Activated naive CD4-positive, alpha-beta T cell treated with anti-CD3 and anti-CD28 coated beads, Interleukin-2, amount 10 ng/mL, durations not matched to agents 7 days and 5 days (primary cell): ENCODE results near the gene B4GAT1.
A peak's percentile ranks its signal among the peaks of the same experiment; 100 is the strongest.
"Not testable (repeated sequence)": the region's sequence is repeated elsewhere in the genome, so short reads cannot be mapped to it uniquely, and the experiment has no call there.

Source experiments
- CTCF ChIA-PET: fragments of 350-600 bp; sonication (Branson Sonifier 250); formaldehyde crosslinking; loops from one replicate; lab custom pipeline; 2021; ENCODE audit warnings: antibody characterized with exemption; lab: Charles Lee
- DNase-seq: peaks from one replicate; pipeline ENCODE4 v3.0.0-alpha.2; 2020
- H3K27ac Mint-ChIP-seq: one replicate; pipeline ENCODE4 v1.8.0; 2021; ENCODE audit warnings: mild to moderate bottlenecking, moderate library complexity, mixed read lengths
- H3K27me3 Mint-ChIP-seq: one replicate; pipeline ENCODE4 v1.8.0; 2021; ENCODE audit warnings: mild to moderate bottlenecking, mixed read lengths
- H3K36me3 Mint-ChIP-seq: one replicate; pipeline ENCODE4 v1.8.0; 2021; ENCODE audit warnings: mixed read lengths
- H3K4me1 Mint-ChIP-seq: one replicate; pipeline ENCODE4 v1.8.0; 2021; ENCODE audit warnings: mixed read lengths
- H3K4me3 Mint-ChIP-seq: one replicate; pipeline ENCODE4 v1.8.0; 2021; ENCODE audit warnings: mild to moderate bottlenecking, moderate library complexity, mixed read lengths
- H3K9me3 Mint-ChIP-seq: one replicate; pipeline ENCODE4 v1.8.0; 2021; ENCODE audit warnings: mixed read lengths

Gene B4GAT1

DNA sequence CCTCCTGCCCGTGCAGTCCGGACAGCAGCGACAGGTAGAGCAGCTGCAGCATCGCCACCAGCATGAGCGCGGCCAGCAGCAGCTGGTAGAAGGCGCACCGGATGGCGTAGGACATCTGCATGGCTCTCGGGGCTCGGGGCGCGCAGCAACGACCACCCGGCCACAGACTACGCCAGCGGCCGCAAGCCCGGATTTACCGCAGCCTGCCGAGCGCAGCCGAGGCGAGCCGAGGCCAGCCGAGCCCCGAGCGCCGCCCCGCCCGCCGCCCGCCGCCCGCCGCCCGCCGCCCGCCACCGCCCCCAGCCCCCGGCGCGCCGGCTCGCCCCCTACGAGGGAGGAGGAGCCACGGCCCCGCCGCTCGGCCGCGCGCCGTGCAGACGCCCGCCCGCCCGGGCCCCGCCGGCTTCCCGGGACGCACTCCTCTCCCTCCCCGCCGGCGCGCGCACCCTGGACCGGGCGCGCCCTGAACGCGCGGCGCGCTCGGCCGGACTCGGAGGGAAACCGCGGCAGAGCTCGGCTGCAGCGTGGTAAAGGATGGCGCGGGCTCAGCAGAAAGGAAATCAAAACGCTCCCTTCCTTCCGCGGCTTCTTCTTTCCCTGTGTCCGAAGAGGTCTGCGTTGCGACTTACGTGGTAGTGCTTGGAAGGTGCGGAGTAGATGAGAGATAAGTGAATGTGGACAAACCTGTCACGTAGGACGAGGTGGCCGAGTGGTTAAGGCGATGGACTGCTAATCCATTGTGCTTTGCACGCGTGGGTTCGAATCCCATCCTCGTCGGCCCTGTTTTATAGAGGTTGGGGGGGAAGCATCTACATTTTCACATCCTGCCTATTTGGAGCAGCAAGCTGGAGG is at the start of gene B4GAT1:
Gene B4GAT1 (minus strand): TSS at position 205 of the 852 bp plus-strand sequence. CDS start 84 bp downstream, at position 121.
- H3K4me1 Mint-ChIP-seq: peaks cover 54% of the 10 kb centered on the region

GRCh38 chr11:66393954-66394353 is 46.5 kb upstream of the B4GAT1 start:
- Mint-ChIP-seq H3K36me3 (no peaks in the 10 kb centered on the region), H3K27me3 (peaks cover 31% of the 10 kb centered on the region), H3K4me3 (no peak overlapping the region), H3K9me3 (no peaks in the 10 kb centered on the region), H3K27ac (no peak overlapping the region), H3K4me1 (no peaks in the 10 kb centered on the region)
- DNase-seq: no peak
- CTCF ChIA-PET: no interaction called here

More for the DNA sequence above, at the start of gene B4GAT1:
- Mint-ChIP-seq H3K27ac (peak within 1 kb of the TSS; percentile 96), H3K27me3 (peaks cover 7% of the 10 kb centered on the region), H3K9me3 (no peaks in the 10 kb centered on the region), H3K4me3 (peak within 1 kb of the TSS; percentile 95), H3K36me3 (peaks cover 15% of the 10 kb centered on the region)
- CTCF ChIA-PET: interaction anchor here (0.7 to 4.2 kb wide), 5 partner anchors 16 to 41 kb away, joined by 3 to 29 read pairs (median 5); no protein-coding TSS in a partner anchor
- DNase-seq: peak; percentile 88

- Mint-ChIP-seq H3K27me3 (peaks cover 28% of the 10 kb centered on the region), H3K9me3 (no peaks in the 10 kb centered on the region), H3K4me3 (no peak overlapping the region), H3K36me3 (no peaks in the 10 kb centered on the region), H3K4me1 (peaks cover 4% of the 10 kb centered on the region), H3K27ac (no peak overlapping the region)
- no peak for DNase-seq
- CTCF ChIA-PET: interaction anchor here (1.2 to 1.6 kb wide), 2 partner anchors 10 to 79 kb away, joined by 3 to 6 read pairs; no protein-coding TSS in a partner anchor
Measured at GRCh38 chr11:66391322-66391721, 43.9 kb upstream of the B4GAT1 start.

GRCh38 chr11:66388780-66389386 is 41.5 kb upstream of the B4GAT1 start:
- Mint-ChIP-seq H3K4me1 (peaks cover 8% of the 10 kb centered on the region), H3K27me3 (peaks cover 25% of the 10 kb centered on the region), H3K4me3 (no peak overlapping the region), H3K9me3 (no peaks in the 10 kb centered on the region), H3K36me3 (no peaks in the 10 kb centered on the region), H3K27ac (no peak overlapping the region)
- CTCF ChIA-PET: interaction anchor here (0.6 to 4.9 kb wide), 33 partner anchors 9 to 443 kb away, joined by 3 to 80 read pairs (median 4); partner anchors contain the start of genes B4GAT1, BRMS1, SLC29A2 and YIF1A
- peak; percentile 89 for DNase-seq

DNA sequence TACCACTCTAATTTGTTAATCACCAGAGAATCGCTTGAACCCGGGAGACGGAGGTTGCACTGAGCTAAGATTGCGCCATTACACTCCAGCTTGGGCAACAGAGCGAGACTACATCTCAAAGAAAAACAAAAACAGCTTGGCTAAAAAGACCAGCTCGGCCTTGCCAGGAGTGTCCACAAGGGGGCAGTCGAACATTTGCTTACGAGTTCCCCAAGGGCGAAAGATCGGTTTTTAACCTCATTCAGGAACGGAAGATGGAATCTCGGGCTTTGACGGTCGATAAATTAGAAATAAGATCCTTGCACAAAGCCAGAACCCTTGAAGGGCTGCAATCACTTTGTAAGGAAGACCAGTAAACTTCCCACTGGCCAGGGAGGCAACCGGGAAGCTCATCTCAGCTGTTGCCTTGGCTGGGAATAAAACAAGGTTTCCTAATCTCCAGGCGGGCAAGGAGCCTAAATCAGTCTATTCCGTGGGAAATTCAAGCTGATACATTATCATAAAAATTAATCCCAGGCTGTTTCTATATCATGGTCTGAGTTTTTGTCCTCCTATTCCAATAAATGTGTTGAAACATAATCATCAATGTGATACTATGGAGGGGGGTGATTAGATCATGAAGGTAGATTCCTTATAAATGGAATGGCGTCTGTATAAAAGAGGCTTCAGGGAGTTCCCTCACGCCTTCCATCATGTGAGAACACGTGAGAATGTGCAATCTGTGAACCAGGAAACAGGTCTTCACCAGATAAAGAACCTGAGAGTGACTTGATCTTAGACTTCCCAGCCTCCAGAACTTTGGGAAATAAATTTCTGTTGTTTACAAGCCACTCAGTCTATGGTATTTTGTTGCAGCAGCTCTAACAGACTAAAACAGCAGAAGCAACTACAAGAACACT is 39.0 kb upstream of the B4GAT1 start:
- DNase-seq: peak; percentile 91
- H3K4me1 Mint-ChIP-seq: peaks cover 8% of the 10 kb centered on the region
- no peak overlapping the region for H3K4me3 Mint-ChIP-seq
- H3K27ac Mint-ChIP-seq: peak overlapping the region; percentile 6
- H3K36me3 Mint-ChIP-seq: no peaks in the 10 kb centered on the region
- CTCF ChIA-PET: interaction anchor here (0.7 to 4.9 kb wide), 24 partner anchors 9 to 450 kb away, joined by 3 to 80 read pairs (median 4); partner anchors contain the start of genes MRPL11, PELI3, RBM4B and YIF1A
- peaks cover 21% of the 10 kb centered on the region for H3K27me3 Mint-ChIP-seq
- H3K9me3 Mint-ChIP-seq: no peaks in the 10 kb centered on the region

DNA sequence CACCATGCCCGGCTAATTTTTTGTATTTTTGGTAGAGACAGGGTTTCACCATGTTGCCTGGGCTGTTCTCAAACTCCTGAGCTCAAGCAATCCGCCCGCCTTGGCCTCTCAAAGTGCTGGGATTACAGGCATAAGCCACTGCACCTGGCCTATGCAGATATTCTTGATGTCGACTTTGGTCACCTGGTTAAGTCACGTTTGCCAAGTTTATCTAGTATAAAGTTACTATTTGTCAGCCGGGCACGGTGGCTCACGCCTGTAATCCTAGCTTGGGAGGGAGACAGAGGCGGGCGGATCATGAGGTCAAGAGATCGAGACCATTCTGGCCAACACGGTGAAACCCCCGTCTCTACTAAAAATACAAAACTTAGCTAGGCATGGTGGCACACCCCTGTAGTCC is 36.9 kb upstream of the B4GAT1 start:
- CTCF ChIA-PET: interaction anchor here (0.9 to 2.4 kb wide), 3 partner anchors 20 to 73 kb away, joined by 4 to 10 read pairs (median 7); no protein-coding TSS in a partner anchor

DNA sequence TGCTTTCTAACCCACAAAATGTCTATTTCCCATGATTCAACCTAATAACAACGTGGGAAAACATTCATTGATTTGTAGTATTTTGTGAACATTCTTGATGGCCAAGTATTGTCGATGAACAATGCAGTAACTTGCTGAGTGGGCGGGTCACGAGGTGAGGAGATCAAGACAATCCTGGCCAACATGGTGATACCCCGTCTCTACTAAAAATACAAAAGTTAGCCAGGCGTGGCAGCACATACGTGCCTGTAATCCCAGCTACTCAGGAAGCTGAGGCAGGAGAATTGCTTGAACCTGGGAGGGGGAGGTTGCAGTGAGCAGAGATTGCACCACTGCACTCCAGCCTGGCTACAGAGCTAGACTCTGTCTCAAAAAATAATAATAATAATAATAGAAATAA is 32.8 kb upstream of the B4GAT1 start:
- DNase-seq, H3K36me3 Mint-ChIP-seq, H3K9me3 Mint-ChIP-seq, H3K27ac Mint-ChIP-seq, H3K4me1 Mint-ChIP-seq, H3K4me3 Mint-ChIP-seq, H3K27me3 Mint-ChIP-seq: not testable (repeated sequence)
- CTCF ChIA-PET: interaction anchor here (0.7 to 2.2 kb wide), 6 partner anchors 9 to 658 kb away, joined by 3 to 10 read pairs (median 4); no protein-coding TSS in a partner anchor

More for the DNA sequence above, 36.9 kb upstream of the B4GAT1 start:
- DNase-seq, H3K27ac Mint-ChIP-seq, H3K9me3 Mint-ChIP-seq, H3K4me3 Mint-ChIP-seq, H3K4me1 Mint-ChIP-seq, H3K36me3 Mint-ChIP-seq: not testable (repeated sequence)
- peaks cover 10% of the 10 kb centered on the region for H3K27me3 Mint-ChIP-seq

GRCh38 chr11:66373690-66374287 is 26.4 kb upstream of the B4GAT1 start:
- peaks cover 28% of the 10 kb centered on the region for H3K4me1 Mint-ChIP-seq
- not testable (repeated sequence) for H3K27me3 Mint-ChIP-seq, DNase-seq, H3K27ac Mint-ChIP-seq, H3K9me3 Mint-ChIP-seq, H3K4me3 Mint-ChIP-seq, H3K36me3 Mint-ChIP-seq
- CTCF ChIA-PET: interaction anchor here (1.3 to 2.6 kb wide), 4 partner anchors 10 to 35 kb away, joined by 3 to 15 read pairs (median 12); no protein-coding TSS in a partner anchor

- peaks cover 4% of the 10 kb centered on the region for H3K27me3 Mint-ChIP-seq
- CTCF ChIA-PET: interaction anchor here (1.3 to 2.6 kb wide), 4 partner anchors 9 to 36 kb away, joined by 3 to 15 read pairs (median 10); no protein-coding TSS in a partner anchor
- no peak for DNase-seq
- no peak overlapping the region for H3K4me3 Mint-ChIP-seq
- H3K36me3 Mint-ChIP-seq: no peaks in the 10 kb centered on the region
- H3K9me3 Mint-ChIP-seq: no peaks in the 10 kb centered on the region
- peaks cover 29% of the 10 kb centered on the region for H3K4me1 Mint-ChIP-seq
- H3K27ac Mint-ChIP-seq: no peak overlapping the region
Measured at GRCh38 chr11:66373265-66373664, 25.8 kb upstream of the B4GAT1 start.

- Mint-ChIP-seq H3K27ac (peak within 1 kb of the TSS; percentile 98), H3K27me3 (peaks cover 4% of the 10 kb centered on the region), H3K9me3 (no peaks in the 10 kb centered on the region), H3K4me3 (peak within 1 kb of the TSS; percentile 84), H3K4me1 (peaks cover 29% of the 10 kb centered on the region), H3K36me3 (no peaks in the 10 kb centered on the region)
- CTCF ChIA-PET: interaction anchor here (0.9 to 2.5 kb wide), 4 partner anchors 8 to 67 kb away, joined by 3 to 15 read pairs (median 8); partner anchors contain the start of gene MRPL11
- peak; percentile 90 for DNase-seq
Measured at GRCh38 chr11:66371627-66372415, 24.4 kb upstream of the B4GAT1 start, which contains the start of gene SLC29A2. TSS of gene SLC29A2 (minus strand) at chr11:66371760. CDS start at chr11:66371591, 169 bp downstream.

GRCh38 chr11:66369073-66369894 is 21.9 kb upstream of the B4GAT1 start:
- Mint-ChIP-seq H3K36me3 (no peaks in the 10 kb centered on the region), H3K27ac (peak overlapping the region; percentile 42), H3K9me3 (no peaks in the 10 kb centered on the region), H3K4me1 (peaks cover 29% of the 10 kb centered on the region), H3K4me3 (peak overlapping the region; percentile 1), H3K27me3 (peaks cover 4% of the 10 kb centered on the region)
- CTCF ChIA-PET: interaction anchor here (1.0 to 1.6 kb wide), 3 partner anchors 10 to 20 kb away, joined by 4 to 6 read pairs (median 4); no protein-coding TSS in a partner anchor
- DNase-seq: no peak
